Fibroblast of skin of right quadriceps (primary cell): Measurements from ENCODE around the gene TEX2.

Source experiments
- DNase-seq: peaks from one replicate; pipeline ENCODE4 v3.0.0-alpha.2; 2013

The TEX2 gene

DNA sequence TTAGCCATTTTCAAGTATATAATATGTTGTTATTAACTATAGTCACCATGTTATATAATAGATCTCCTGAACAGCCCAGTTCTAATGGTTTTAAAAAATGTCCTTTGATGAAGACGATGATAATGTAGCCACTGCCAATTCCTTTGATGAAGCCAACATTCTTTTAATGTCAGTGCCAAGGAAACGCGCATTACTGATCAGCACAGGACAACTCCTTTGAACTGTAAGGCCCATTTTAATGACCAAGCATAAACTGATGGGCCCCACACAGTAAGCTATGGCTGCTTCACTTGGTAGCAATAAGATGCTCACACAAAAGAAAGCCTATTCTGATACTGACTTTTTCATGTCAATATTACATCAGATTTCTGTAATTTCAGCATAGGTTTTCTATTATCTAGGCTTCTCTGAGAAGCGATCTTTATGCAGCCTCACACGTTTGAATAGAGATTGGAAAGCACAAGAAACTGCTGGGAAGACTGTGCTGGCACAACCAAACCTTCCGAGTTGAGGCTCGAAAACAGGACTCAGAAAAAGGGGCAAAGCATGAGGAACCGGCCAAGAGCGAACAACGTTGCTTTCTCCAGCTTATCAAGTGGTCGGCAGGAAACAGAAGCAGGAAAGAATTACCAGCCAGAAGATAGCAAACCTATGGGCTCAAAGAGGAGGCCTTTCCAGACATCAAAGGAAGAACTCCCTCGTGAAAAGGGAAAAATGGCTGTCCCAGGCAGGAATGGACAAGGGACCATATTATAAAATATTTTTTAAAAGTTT is 152.5 kb downstream of the TEX2 start:
- no peak for DNase-seq

DNA sequence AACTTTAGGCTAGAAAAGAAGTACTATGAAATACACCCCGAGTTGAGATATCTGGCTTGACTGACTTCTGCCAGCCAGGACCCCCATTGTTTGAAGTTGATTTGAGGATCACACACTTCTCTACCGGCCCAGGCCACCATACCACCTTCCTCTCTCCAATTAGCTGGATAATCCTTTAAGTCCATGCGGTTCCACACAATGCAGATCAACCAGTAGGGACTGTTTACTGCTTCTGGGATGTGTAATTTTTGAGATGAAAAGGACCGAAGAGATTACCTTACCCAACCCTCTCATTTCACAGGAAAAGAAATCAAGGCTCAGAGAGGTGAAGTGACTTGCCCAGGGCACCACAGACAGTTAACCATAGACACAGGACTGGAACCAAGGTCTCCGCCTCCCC is 153.7 kb downstream of the TEX2 start:
- DNase-seq, result no peak

DNA sequence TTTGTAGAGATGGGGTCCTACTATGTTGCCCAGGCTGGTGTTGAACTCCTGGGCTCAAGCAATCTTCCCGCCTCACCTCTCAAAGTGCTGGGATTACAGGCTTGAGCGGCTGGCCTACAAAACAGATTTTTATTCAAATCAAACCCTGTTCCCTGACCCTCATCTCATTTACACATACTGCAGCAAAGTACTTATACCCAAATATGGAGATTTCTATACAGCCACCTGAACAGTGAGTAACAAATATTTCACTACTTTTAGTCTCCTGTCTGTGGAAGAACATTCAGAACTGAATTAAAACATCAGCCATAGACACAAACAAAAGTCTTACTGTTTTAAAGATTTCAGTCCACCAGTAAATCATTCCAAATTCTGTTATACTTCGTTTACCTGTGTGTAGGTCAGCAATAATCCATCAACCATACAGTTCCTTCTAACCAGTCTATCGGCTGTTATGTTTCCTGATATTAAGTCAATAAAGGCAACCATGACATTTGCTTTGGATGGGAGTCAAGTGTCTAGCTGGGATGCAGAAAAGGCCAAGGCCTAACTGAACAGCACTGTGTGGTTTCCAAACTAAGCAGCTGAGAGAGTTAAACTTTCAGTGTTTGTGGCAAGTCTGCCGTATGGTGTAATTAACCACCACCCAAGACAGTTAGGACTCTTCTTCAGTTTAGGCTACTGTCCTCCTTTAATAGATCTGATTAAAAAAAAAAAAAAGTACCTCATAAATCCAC is 155.4 kb downstream of the TEX2 start:
- no peak for DNase-seq

DNA sequence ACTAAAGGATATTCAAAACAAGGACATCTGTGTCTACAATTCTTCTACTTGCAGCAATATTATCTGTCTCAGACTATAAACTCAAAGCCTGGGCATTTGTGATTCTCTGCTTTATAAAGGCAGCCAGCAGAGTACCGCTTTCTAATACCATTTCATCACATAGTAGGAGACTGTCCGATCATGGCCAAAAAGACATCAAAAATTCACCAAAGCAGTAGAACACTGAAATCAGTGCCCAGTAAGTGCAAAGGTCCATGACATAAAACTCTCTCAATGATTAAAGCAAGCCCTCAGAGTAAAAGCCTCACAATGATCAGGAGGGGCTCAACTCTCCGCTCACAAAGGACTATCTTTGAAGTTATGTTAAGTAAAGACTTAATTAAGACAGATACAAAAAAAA is 156.1 kb downstream of the TEX2 start:
- no peak for DNase-seq

DNA sequence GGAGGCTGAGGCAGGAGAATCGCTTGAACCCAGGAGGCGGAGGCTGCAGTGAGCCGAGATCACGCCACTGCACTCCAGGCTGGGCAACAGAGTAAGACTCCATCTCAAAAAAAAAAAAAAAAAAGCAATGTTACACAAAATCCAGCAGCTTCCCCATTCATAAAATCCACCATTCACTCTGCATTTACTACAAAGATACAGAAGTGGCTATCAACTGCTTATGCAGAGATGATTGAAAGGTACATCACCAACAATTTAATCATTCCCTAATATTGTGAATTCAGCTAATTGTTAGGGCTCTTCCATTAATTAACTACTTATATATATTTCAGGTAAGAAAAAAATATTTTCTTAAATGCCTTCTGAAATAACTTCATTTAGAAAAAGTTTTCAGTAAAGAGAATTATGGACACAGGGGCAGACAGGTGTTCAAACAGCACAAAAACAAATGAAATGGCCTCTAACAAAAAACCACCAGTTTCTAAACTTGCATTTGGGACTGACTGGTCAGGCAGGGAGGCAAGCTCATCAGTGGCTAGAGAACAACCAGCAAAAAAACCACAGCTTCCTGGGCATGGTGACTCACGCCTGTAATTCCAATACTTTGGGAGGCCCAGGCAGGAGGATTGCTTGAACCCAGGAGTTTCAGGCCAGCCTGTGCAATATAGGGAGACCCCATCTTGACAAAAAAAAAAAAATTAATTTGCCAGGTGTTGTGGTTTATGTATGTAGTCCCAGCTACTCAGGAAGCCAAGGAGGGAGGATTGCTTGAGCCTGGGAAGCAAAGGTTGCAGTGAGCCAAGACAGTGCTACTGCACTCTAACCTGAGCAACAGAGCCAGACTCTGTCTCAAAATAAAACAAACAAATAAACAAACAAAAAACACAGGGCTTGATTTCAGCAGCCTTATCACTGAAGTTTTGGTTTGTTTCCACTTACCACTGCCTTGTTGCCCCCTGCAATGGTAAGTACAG is 159.4 kb downstream of the TEX2 start:
- peak; percentile 52 for DNase-seq

DNA sequence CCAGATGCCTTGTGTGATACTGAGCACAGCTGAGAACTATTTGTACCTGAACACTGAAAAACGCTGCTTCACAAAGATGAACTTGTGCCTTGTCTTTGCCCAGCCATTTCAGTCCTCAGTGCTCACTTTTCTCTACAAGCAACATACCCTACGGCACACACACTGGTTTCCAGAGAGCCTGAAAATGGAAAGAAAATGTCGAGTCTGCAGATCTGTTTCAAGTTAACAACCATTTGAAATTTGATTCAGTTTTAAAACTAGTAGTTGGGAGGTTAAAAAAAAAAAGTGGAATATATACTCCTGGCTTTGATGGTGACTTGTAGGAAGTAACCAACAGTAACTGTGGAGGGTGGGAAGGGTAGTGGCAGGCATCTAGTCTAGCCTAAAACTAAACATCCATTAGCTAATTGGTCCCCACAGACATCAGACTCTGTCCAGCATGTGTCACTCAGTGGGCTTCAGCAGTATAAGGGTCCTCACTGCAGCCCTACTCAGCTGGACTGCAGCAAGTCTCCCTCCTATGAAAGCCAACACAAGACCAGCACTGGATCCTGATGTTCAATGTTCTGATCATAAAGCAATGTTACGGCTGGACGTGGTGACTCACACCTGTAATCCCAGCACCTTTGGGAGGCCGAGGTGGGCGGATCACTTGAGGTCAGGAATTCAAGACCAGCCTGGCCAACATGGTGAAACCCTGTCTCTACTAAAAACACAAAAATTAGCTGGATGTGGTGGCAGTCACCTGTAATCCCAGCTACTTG is 160.3 kb downstream of the TEX2 start:
- no peak for DNase-seq

DNA sequence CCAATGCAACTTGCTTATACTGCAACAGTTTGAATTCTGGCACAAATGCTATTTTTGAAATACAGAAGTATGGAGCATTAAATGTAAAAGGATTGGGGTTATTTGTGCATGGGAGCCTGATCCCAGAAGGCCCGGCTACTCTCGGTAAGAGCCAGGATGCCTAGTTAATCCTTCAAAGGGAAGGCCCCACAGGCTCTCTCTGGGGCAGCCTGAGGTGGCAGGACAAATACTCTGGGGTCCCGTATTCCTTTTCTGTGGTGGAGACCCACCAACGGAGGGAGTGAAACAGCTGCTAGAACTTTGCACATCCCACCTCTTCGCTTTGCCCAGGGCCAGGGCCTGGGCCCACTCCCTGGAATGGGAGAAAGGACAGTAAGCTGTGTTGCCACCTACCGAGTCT is 163.5 kb downstream of the TEX2 start:
- no peak for DNase-seq
